C4-2B (cell line): ENCODE results near the gene FGB.

ENCODE experiments used
- H3K27ac ChIP-seq: fragments of 450-650 bp; 2 replicates; pipeline ENCODE4 v1.5.1; 2017
- CTCF ChIP-seq: fragments of 450-650 bp; conservative IDR thresholded peaks from 2 replicates; pipeline ENCODE4 v1.5.1; 2017; ENCODE audit warnings: mild to moderate bottlenecking
- ZFX ChIP-seq: fragments of 450-650 bp; IDR thresholded peaks from 2 replicates; pipeline ENCODE4 v1.6.1; 2017

The FGB gene

GRCh38 chr4:154569028-154569427, 6.2 kb downstream of the FGB start:
- H3K27ac ChIP-seq, result no peak overlapping the region
- TF ChIP-seq CTCF (no peak), ZFX (no peak)

- TF ChIP-seq CTCF, result no peak
- no peak for TF ChIP-seq ZFX
- no peak overlapping the region for H3K27ac ChIP-seq
These were observed 6.8 kb downstream of the FGB start for GRCh38 chr4:154569584-154569983.

- H3K27ac ChIP-seq, result no peak overlapping the region
- TF ChIP-seq CTCF (no peak), ZFX (no peak)
These were observed 10.5 kb downstream of the FGB start for GRCh38 chr4:154573190-154573870.

- H3K27ac ChIP-seq, result no peak overlapping the region
- no peak for TF ChIP-seq CTCF
- TF ChIP-seq ZFX, result no peak
These were observed 11.5 kb downstream of the FGB start for GRCh38 chr4:154574311-154574710.

GRCh38 chr4:154577324-154577723, 14.5 kb downstream of the FGB start:
- no peak overlapping the region for H3K27ac ChIP-seq
- TF ChIP-seq CTCF, result no peak
- TF ChIP-seq ZFX, result no peak

GRCh38 chr4:154578919-154579318, 16.1 kb downstream of the FGB start:
- no peak for TF ChIP-seq ZFX
- TF ChIP-seq CTCF, result no peak

GRCh38 chr4:154579927-154580326, 17.1 kb downstream of the FGB start:
- TF ChIP-seq CTCF (no peak), ZFX (no peak)
- H3K27ac ChIP-seq, result no peak overlapping the region

More at GRCh38 chr4:154578919-154579318, 16.1 kb downstream of the FGB start:
- no peak overlapping the region for H3K27ac ChIP-seq
